ENCODE results near the gene SDF2L1.

SDF2L1 gene

GRCh38 chr22:21639359-21639758 is 2.7 kb upstream of the SDF2L1 start:
- Histone ChIP-seq H3K4me2 (ENCODE audit: low read length) (no peak overlapping the region), H3K4me1 (ENCODE audit: control insufficient read depth in 1 of 2, insufficient read depth in 2 of 2, low read length in 2 of 2) (peaks cover 0 to 7% of the 10 kb centered on the region in 2 experiments), H3K18ac (ENCODE audit: low read length) (no peak overlapping the region), H4K91ac (ENCODE audit: low read depth, low read length) (no peak overlapping the region), H2BK5ac (ENCODE audit: low read depth, low read length, poor library complexity) (no peak overlapping the region), H3K4me3 (ENCODE audit: low read depth, low read length) (no peak overlapping the region), H3K27ac (ENCODE audit: low read depth, low read length) (no peak overlapping the region), H3K27me3 (ENCODE audit: insufficient read depth, low read length) (no peaks in the 10 kb centered on the region), H4K12ac (ENCODE audit: low read depth, low read length) (no peak overlapping the region), H2AFZ (ENCODE audit: insufficient read depth, low read length, poor library complexity) (no peak overlapping the region), H3K79me2 (ENCODE audit: control insufficient read depth, insufficient read depth, low read length, poor library complexity) (peaks cover 6% of the 10 kb centered on the region), H3K9ac (ENCODE audit: low read length) (no peak overlapping the region), H3K79me1 (ENCODE audit: low read length) (peaks cover 7% of the 10 kb centered on the region), H4K8ac (ENCODE audit: low read depth, low read length) (no peak overlapping the region), H3K14ac (ENCODE audit: low read length) (no peak overlapping the region), H3K4ac (ENCODE audit: low read depth, low read length) (no peak overlapping the region), H3K23ac (ENCODE audit: low read length) (no peak overlapping the region), H3K9me3 (ENCODE audit: insufficient read depth, low read depth, low read length) (peaks cover 3% of the 10 kb centered on the region), H2BK12ac (ENCODE audit: low read length) (no peak overlapping the region), H2AK5ac (ENCODE audit: low read length) (no peak overlapping the region), H2BK120ac (ENCODE audit: insufficient read depth, low read length, poor library complexity) (no peak overlapping the region), H3K36me3 (ENCODE audit: control insufficient read depth in 1 of 2, insufficient read depth in 2 of 2, low read length in 2 of 2) (peaks cover 8% of the 10 kb centered on the region in 2 experiments)
- no CpG with 5 or more reads among the region's 4 CpGs for WGBS (ENCODE audit: extremely low coverage, insufficient coverage, insufficient read length)
- no peak for DNase-seq

- DNase-seq = no peak
- Histone ChIP-seq H3K18ac (ENCODE audit: low read length) (no peak overlapping the region), H3K79me1 (ENCODE audit: low read length) (peaks cover 7% of the 10 kb centered on the region), H4K8ac (ENCODE audit: low read depth, low read length) (no peak overlapping the region), H2AK5ac (ENCODE audit: low read length) (no peak overlapping the region), H3K14ac (ENCODE audit: low read length) (no peak overlapping the region), H3K4me2 (ENCODE audit: low read length) (no peak overlapping the region), H3K9me3 (ENCODE audit: insufficient read depth, low read depth, low read length) (peaks cover 3% of the 10 kb centered on the region), H3K9ac (ENCODE audit: low read length) (no peak overlapping the region), H3K27me3 (ENCODE audit: insufficient read depth, low read length) (no peaks in the 10 kb centered on the region), H2BK12ac (ENCODE audit: low read length) (no peak overlapping the region), H2BK5ac (ENCODE audit: low read depth, low read length, poor library complexity) (no peak overlapping the region), H3K4me3 (ENCODE audit: low read depth, low read length) (no peak overlapping the region), H2AFZ (ENCODE audit: insufficient read depth, low read length, poor library complexity) (no peak overlapping the region), H4K91ac (ENCODE audit: low read depth, low read length) (no peak overlapping the region), H3K27ac (ENCODE audit: low read depth, low read length) (no peak overlapping the region), H3K79me2 (ENCODE audit: control insufficient read depth, insufficient read depth, low read length, poor library complexity) (peaks cover 6% of the 10 kb centered on the region), H3K4me1 (ENCODE audit: control insufficient read depth in 1 of 2, insufficient read depth in 2 of 2, low read length in 2 of 2) (peaks cover 0 to 7% of the 10 kb centered on the region in 2 experiments), H4K12ac (ENCODE audit: low read depth, low read length) (no peak overlapping the region), H3K23ac (ENCODE audit: low read length) (no peak overlapping the region), H3K4ac (ENCODE audit: low read depth, low read length) (no peak overlapping the region), H2BK120ac (ENCODE audit: insufficient read depth, low read length, poor library complexity) (no peak overlapping the region), H3K36me3 (ENCODE audit: control insufficient read depth in 1 of 2, insufficient read depth in 2 of 2, low read length in 2 of 2) (peaks cover 13 to 16% of the 10 kb centered on the region in 2 experiments)
- no CpG with 5 or more reads among the region's 5 CpGs for WGBS (ENCODE audit: extremely low coverage, insufficient coverage, insufficient read length)
Observed at GRCh38 chr22:21640810-21641209, 1.3 kb upstream of the SDF2L1 start.

GRCh38 chr22:21641417-21641788 is 699 bp upstream of the SDF2L1 start:
- no CpG with 5 or more reads among the region's 9 CpGs for WGBS (ENCODE audit: extremely low coverage, insufficient coverage, insufficient read length)
- Histone ChIP-seq H3K79me2 (ENCODE audit: control insufficient read depth, insufficient read depth, low read length, poor library complexity) (peaks cover 6% of the 10 kb centered on the region), H3K4me3 (ENCODE audit: low read depth, low read length) (peak overlapping the region; percentile 73), H3K4me2 (ENCODE audit: low read length) (peak overlapping the region; percentile 96), H3K4me1 (ENCODE audit: control insufficient read depth in 1 of 2, insufficient read depth in 2 of 2, low read length in 2 of 2) (peaks cover 0 to 7% of the 10 kb centered on the region in 2 experiments), H3K27me3 (ENCODE audit: insufficient read depth, low read length) (no peaks in the 10 kb centered on the region), H3K14ac (ENCODE audit: low read length) (peak overlapping the region; percentile 22), H2BK120ac (ENCODE audit: insufficient read depth, low read length, poor library complexity) (no peak overlapping the region), H3K36me3 (ENCODE audit: control insufficient read depth in 1 of 2, insufficient read depth in 2 of 2, low read length in 2 of 2) (peaks cover 17 to 20% of the 10 kb centered on the region in 2 experiments), H3K79me1 (ENCODE audit: low read length) (peaks cover 7% of the 10 kb centered on the region), H3K23ac (ENCODE audit: low read length) (no peak overlapping the region), H2BK12ac (ENCODE audit: low read length) (no peak overlapping the region), H3K9ac (ENCODE audit: low read length) (peak overlapping the region; percentile 66), H2AFZ (ENCODE audit: insufficient read depth, low read length, poor library complexity) (peak overlapping the region; percentile 48), H2AK5ac (ENCODE audit: low read length) (no peak overlapping the region), H3K18ac (ENCODE audit: low read length) (no peak overlapping the region), H2BK5ac (ENCODE audit: low read depth, low read length, poor library complexity) (peak overlapping the region; percentile 38), H4K12ac (ENCODE audit: low read depth, low read length) (peak overlapping the region; percentile 2), H4K8ac (ENCODE audit: low read depth, low read length) (peak overlapping the region; percentile 18), H4K91ac (ENCODE audit: low read depth, low read length) (no peak overlapping the region), H3K27ac (ENCODE audit: low read depth, low read length) (no peak overlapping the region), H3K9me3 (ENCODE audit: insufficient read depth, low read depth, low read length) (peaks cover 1% of the 10 kb centered on the region), H3K4ac (ENCODE audit: low read depth, low read length) (no peak overlapping the region)
- peak; percentile 77 to 84 for DNase-seq

- peaks cover 7% of the 10 kb centered on the region for H3K79me1 ChIP-seq (ENCODE audit: low read length)
- H4K12ac ChIP-seq (ENCODE audit: low read depth, low read length) = peak overlapping the region; percentile 91
- peaks cover 0 to 7% of the 10 kb centered on the region in 2 experiments for H3K4me1 ChIP-seq (ENCODE audit: control insufficient read depth in 1 of 2, insufficient read depth in 2 of 2, low read length in 2 of 2)
- H3K4ac ChIP-seq (ENCODE audit: low read depth, low read length) = peak overlapping the region; percentile 87
- no peaks in the 10 kb centered on the region for H3K27me3 ChIP-seq (ENCODE audit: insufficient read depth, low read length)
- peak overlapping the region; percentile 80 for H4K8ac ChIP-seq (ENCODE audit: low read depth, low read length)
- no CpG with 5 or more reads among the region's 56 CpGs for WGBS (ENCODE audit: extremely low coverage, insufficient coverage, insufficient read length)
- peak overlapping the region; percentile 15 for H2BK5ac ChIP-seq (ENCODE audit: low read depth, low read length, poor library complexity)
- peak overlapping the region; percentile 95 for H3K14ac ChIP-seq (ENCODE audit: low read length)
- DNase-seq = peak; percentile 79 to 82
- H2BK12ac ChIP-seq (ENCODE audit: low read length) = no peak overlapping the region
- H3K79me2 ChIP-seq (ENCODE audit: control insufficient read depth, insufficient read depth, low read length, poor library complexity) = peaks cover 6% of the 10 kb centered on the region
- H2BK120ac ChIP-seq (ENCODE audit: insufficient read depth, low read length, poor library complexity) = peak overlapping the region; percentile 55
- H3K18ac ChIP-seq (ENCODE audit: low read length) = peak overlapping the region; percentile 91
- H2AFZ ChIP-seq (ENCODE audit: insufficient read depth, low read length, poor library complexity) = peak overlapping the region; percentile 80
- H2AK5ac ChIP-seq (ENCODE audit: low read length) = peak overlapping the region; percentile 38
- H3K36me3 ChIP-seq (ENCODE audit: control insufficient read depth in 1 of 2, insufficient read depth in 2 of 2, low read length in 2 of 2) = peaks cover 17 to 26% of the 10 kb centered on the region in 2 experiments
- peaks cover 1% of the 10 kb centered on the region for H3K9me3 ChIP-seq (ENCODE audit: insufficient read depth, low read depth, low read length)
- peak overlapping the region; percentile 81 for H3K27ac ChIP-seq (ENCODE audit: low read depth, low read length)
- peak overlapping the region; percentile 87 for H4K91ac ChIP-seq (ENCODE audit: low read depth, low read length)
- peak overlapping the region; percentile 89 for H3K4me2 ChIP-seq (ENCODE audit: low read length)
- H3K4me3 ChIP-seq (ENCODE audit: low read depth, low read length) = peak overlapping the region; percentile 96
- H3K9ac ChIP-seq (ENCODE audit: low read length) = peak overlapping the region; percentile 78
- no peak overlapping the region for H3K23ac ChIP-seq (ENCODE audit: low read length)
Observed at GRCh38 chr22:21642584-21643448, 714 bp downstream of the SDF2L1 start.

Data from trophoblast cell (in vitro differentiated cells and primary cell).